Panc1 (cell line): ENCODE measurements around the gene NOS1AP.

Experiments used
- CTCF ChIP-seq: fragments of 450-650 bp; IDR thresholded peaks from 2 replicates; pipeline ENCODE4 v1.5.1; 2017; ENCODE audit warnings: mild to moderate bottlenecking
- POLR2AphosphoS5 ChIP-seq: IDR thresholded peaks from 2 replicates; pipeline ENCODE4 v1.6.1; 2012; ENCODE audit warnings: mild to moderate bottlenecking, low read depth, low read length, moderate library complexity
- REST ChIP-seq, 2 experiments: IDR thresholded peaks; 2 replicates each; pipeline ENCODE4 v1.6.1; 2011 to 2012; ENCODE audit warnings: low read depth in 2 of 2, control low read depth in 1 of 2, low read length in 1 of 2, mild to moderate bottlenecking in 1 of 2, moderate library complexity in 1 of 2; ENCODE audit not compliant: insufficient read depth in 1 of 2

GRCh38 chr1:162315673-162316072 is 246.2 kb downstream of the NOS1AP start:
- TF ChIP-seq CTCF (no peak), POLR2AphosphoS5 (no peak), REST (IDR thresholded peaks at IDR 0.05; ENCODE audit: insufficient read depth in 1 of 2, low read depth in 2 of 2, low read length in 1 of 2) (no peak)
